ENCODE measurements around the gene PLA2G2E. TPM values are rescaled to one million over a fixed set of nuclear protein-coding genes. Genes with fewer than 3 reads are reported as not detected.

Gene PLA2G2E
- total RNA-seq, 3 donors from 2014 or later = not detected

GRCh38 chr1:19942088-19942487 is 18.7 kb upstream of the PLA2G2E start:
- H3K36me3 ChIP-seq = no peaks in the 10 kb centered on the region

GRCh38 chr1:19941206-19941568 is 17.8 kb upstream of the PLA2G2E start:
- TF ChIP-seq POLR2AphosphoS5 (IDR thresholded peaks at IDR 0.05) (no peak), POLR2A (IDR thresholded peaks at IDR 0.05) (no peak), CTCF (IDR thresholded peaks at IDR 0.05) (no peak)
- Histone ChIP-seq H3K27ac (no peak overlapping the region), H3K27me3 (no peaks in the 10 kb centered on the region), H3K9me3 (no peaks in the 10 kb centered on the region), H3K36me3 (no peaks in the 10 kb centered on the region), H3K4me1 (no peaks in the 10 kb centered on the region), H3K4me3 (no peak overlapping the region)
- intact Hi-C loops (cut with DNase I; ENCODE audit: low total_unique reads) = no loop called here
- DNase-seq (ENCODE audit: low spot score in 2 of 2) = no peak

More at GRCh38 chr1:19942088-19942487, 18.7 kb upstream of the PLA2G2E start:
- Histone ChIP-seq H3K27ac (no peak overlapping the region), H3K9me3 (no peaks in the 10 kb centered on the region), H3K27me3 (no peaks in the 10 kb centered on the region), H3K4me1 (no peaks in the 10 kb centered on the region), H3K4me3 (no peak overlapping the region)
- intact Hi-C loops (cut with DNase I; ENCODE audit: low total_unique reads) = no loop called here
- TF ChIP-seq POLR2AphosphoS5 (IDR thresholded peaks at IDR 0.05) = no peak
- DNase-seq (ENCODE audit: low spot score in 2 of 2) = no peak

- Histone ChIP-seq H3K4me3 (no peak overlapping the region), H3K9me3 (no peaks in the 10 kb centered on the region), H3K27me3 (no peaks in the 10 kb centered on the region), H3K36me3 (no peaks in the 10 kb centered on the region), H3K27ac (no peak overlapping the region), H3K4me1 (no peaks in the 10 kb centered on the region)
- intact Hi-C loops (cut with DNase I; ENCODE audit: low total_unique reads) = no loop called here
- DNase-seq (ENCODE audit: low spot score in 2 of 2) = no peak
- TF ChIP-seq CTCF (IDR thresholded peaks at IDR 0.05) = no peak
- TF ChIP-seq POLR2A (IDR thresholded peaks at IDR 0.05) = no peak
- TF ChIP-seq POLR2AphosphoS5 (IDR thresholded peaks at IDR 0.05) = no peak
These were observed 17.2 kb upstream of the PLA2G2E start for GRCh38 chr1:19940486-19941205.

- intact Hi-C loops (cut with DNase I; ENCODE audit: low total_unique reads) = no loop called here
- Histone ChIP-seq H3K4me1 (no peaks in the 10 kb centered on the region), H3K9me3 (peaks cover 0 to 4% of the 10 kb centered on the region in 2 donors), H3K36me3 (no peaks in the 10 kb centered on the region), H3K27me3 (no peaks in the 10 kb centered on the region), H3K4me3 (no peak overlapping the region), H3K27ac (no peak overlapping the region)
- DNase-seq (ENCODE audit: low spot score in 2 of 2) = no peak
- TF ChIP-seq POLR2A (IDR thresholded peaks at IDR 0.05) (no peak), CTCF (IDR thresholded peaks at IDR 0.05) (no peak), POLR2AphosphoS5 (IDR thresholded peaks at IDR 0.05) (no peak)
These were observed 15.1 kb upstream of the PLA2G2E start for GRCh38 chr1:19938472-19938871.

GRCh38 chr1:19936061-19936750 is 12.8 kb upstream of the PLA2G2E start:
- peaks cover 12% of the 10 kb centered on the region in 2 donors for H3K9me3 ChIP-seq
- H3K27ac ChIP-seq = no peak overlapping the region
- H3K36me3 ChIP-seq = no peaks in the 10 kb centered on the region
- H3K4me1 ChIP-seq = no peaks in the 10 kb centered on the region
- no peak overlapping the region for H3K4me3 ChIP-seq
- no peaks in the 10 kb centered on the region for H3K27me3 ChIP-seq
- TF ChIP-seq CTCF (IDR thresholded peaks at IDR 0.05) (no peak), POLR2A (IDR thresholded peaks at IDR 0.05) (no peak), POLR2AphosphoS5 (IDR thresholded peaks at IDR 0.05) (no peak)
- DNase-seq (ENCODE audit: low spot score in 2 of 2) = no peak
- intact Hi-C loops (cut with DNase I; ENCODE audit: low total_unique reads) = no loop called here
